SHP77 (cell line): ENCODE data around the gene CEACAM8.
"Not testable (repeated sequence)": the region's sequence is repeated elsewhere in the genome, so short reads cannot be mapped to it uniquely, and the experiment has no call there.

Source experiments
- DNase-seq, 2 experiments: peaks; one replicate each; lab custom pipeline; 2025; lab: John Stamatoyannopoulos, UW

CEACAM8 gene

GRCh38 chr19:42573642-42574041 is 21.1 kb downstream of the CEACAM8 start:
- DNase-seq: no peak

- no peak for DNase-seq
These were observed 23.6 kb downstream of the CEACAM8 start for GRCh38 chr19:42571116-42571515.

GRCh38 chr19:42569193-42569592 is 25.5 kb downstream of the CEACAM8 start:
- DNase-seq: no peak

- DNase-seq: no peak
These were observed 26.7 kb downstream of the CEACAM8 start for GRCh38 chr19:42568006-42568405.

GRCh38 chr19:42567567-42567966 is 27.2 kb downstream of the CEACAM8 start:
- no peak for DNase-seq

GRCh38 chr19:42563352-42564210 is 31.1 kb downstream of the CEACAM8 start:
- DNase-seq: peak; percentile 21 to 27

GRCh38 chr19:42561512-42561911 is 33.2 kb downstream of the CEACAM8 start:
- DNase-seq: no peak

- no peak for DNase-seq
These were observed 34.0 kb downstream of the CEACAM8 start for GRCh38 chr19:42560731-42561130.

- DNase-seq: no peak
These were observed 36.1 kb downstream of the CEACAM8 start for GRCh38 chr19:42558450-42559150.

- DNase-seq: not testable (repeated sequence)
These were observed 37.3 kb downstream of the CEACAM8 start for GRCh38 chr19:42557386-42557871.

GRCh38 chr19:42555801-42556200 is 38.9 kb downstream of the CEACAM8 start:
- no peak for DNase-seq

- DNase-seq: no peak
These were observed 39.4 kb downstream of the CEACAM8 start for GRCh38 chr19:42555317-42555716.

GRCh38 chr19:42554046-42554575 is 40.6 kb downstream of the CEACAM8 start:
- no peak for DNase-seq

GRCh38 chr19:42553292-42554045 is 41.3 kb downstream of the CEACAM8 start:
- no peak for DNase-seq

- no peak for DNase-seq
These were observed 42.3 kb downstream of the CEACAM8 start for GRCh38 chr19:42552086-42553065.

- DNase-seq: not testable (repeated sequence)
These were observed 44.2 kb downstream of the CEACAM8 start for GRCh38 chr19:42550521-42550920.

GRCh38 chr19:42549067-42549466 is 45.7 kb downstream of the CEACAM8 start:
- not testable (repeated sequence) for DNase-seq

- no peak for DNase-seq
These were observed 46.2 kb downstream of the CEACAM8 start for GRCh38 chr19:42548552-42548951.

- no peak for DNase-seq
These were observed 46.8 kb downstream of the CEACAM8 start for GRCh38 chr19:42547929-42548328.

GRCh38 chr19:42546831-42547500 is 47.8 kb downstream of the CEACAM8 start:
- no peak for DNase-seq
